HepG2 (cell line): Measurements from ENCODE around the gene EEFSEC. TPM values are rescaled to one million over a fixed set of nuclear protein-coding genes. Genes with fewer than 3 reads are reported as not detected.

ENCODE experiments used
- DRAP1 ChIP-seq: IDR thresholded peaks from 2 replicates; pipeline ENCODE4 v1.6.1; 2016; ENCODE audit warnings: missing genetic modification reagents, missing compliant biosample characterization
- HMGXB3 ChIP-seq: sonication (generic); formaldehyde crosslinking; IDR thresholded peaks from 2 replicates; pipeline ENCODE4 v1.4.0; 2020; ENCODE audit warnings: missing genetic modification reagents, borderline replicate concordance
- HNF4G ChIP-seq, 2 experiments: sonication (generic) in 1 of 2; formaldehyde crosslinking in 1 of 2; IDR thresholded peaks; 2 replicates each; pipeline versions ENCODE4 v1.4.0 to v1.6.1; 2011 to 2020; ENCODE audit warnings: borderline replicate concordance in 2 of 2, low read depth in 2 of 2, mild to moderate bottlenecking in 2 of 2, low read length in 1 of 2, missing genetic modification reagents in 1 of 2, moderate library complexity in 1 of 2
- MEF2D ChIP-seq: sonication (generic); formaldehyde crosslinking; IDR thresholded peaks from 2 replicates; pipeline ENCODE4 v1.5.1; 2020; ENCODE audit warnings: mild to moderate bottlenecking, missing genetic modification reagents
- MEIS2 ChIP-seq: sonication (generic); formaldehyde crosslinking; IDR thresholded peaks from 2 replicates; pipeline ENCODE4 v1.9.0; 2021; ENCODE audit warnings: mild to moderate bottlenecking, missing genetic modification reagents
- NR2F6 ChIP-seq, 2 experiments: IDR thresholded peaks; 2 replicates each; pipeline ENCODE4 v1.6.1; 2016; ENCODE audit warnings: antibody characterized with exemption in 1 of 2, mild to moderate bottlenecking in 1 of 2
- PPARG ChIP-seq: conservative IDR thresholded peaks from 2 replicates; pipeline ENCODE4 v1.6.1; 2016; ENCODE audit warnings: missing biosample characterization, missing genetic modification reagents
- TARDBP ChIP-seq: sonication (generic); formaldehyde crosslinking; IDR thresholded peaks from 2 replicates; pipeline ENCODE4 v1.8.0; 2022; ENCODE audit warnings: mild to moderate bottlenecking, missing genetic modification reagents
- ZBTB3 ChIP-seq: sonication (generic); formaldehyde crosslinking; IDR thresholded peaks from 2 replicates; pipeline ENCODE4 v1.4.0; 2020; ENCODE audit warnings: low read depth, mild to moderate bottlenecking, moderate library complexity, missing genetic modification reagents, borderline replicate concordance
- ZHX1 ChIP-seq: sonication (generic); formaldehyde crosslinking; IDR thresholded peaks from 2 replicates; pipeline ENCODE4 v1.8.1; 2022; ENCODE audit warnings: low read depth, mild to moderate bottlenecking, missing genetic modification reagents
- ZNF549 ChIP-seq: sonication (generic); formaldehyde crosslinking; IDR thresholded peaks from 2 replicates; pipeline ENCODE4 v1.5.0; 2020; ENCODE audit warnings: missing genetic modification reagents
- ZNF687 ChIP-seq: sonication (generic); formaldehyde crosslinking; IDR thresholded peaks from 2 replicates; pipeline ENCODE4 v1.5.1; 2020; ENCODE audit warnings: mild to moderate bottlenecking, missing genetic modification reagents, moderate library complexity
- polyA plus RNA-seq, 8 experiments: library from polyadenylated mRNA; depleted of rRNA in 3 of 8; stranded (reverse) in 7 of 8; unstranded in 1 of 8; fragments of >200 nt; fragmentation: Illumina TruSeq in 4 of 8; extraction: Trizol in 4 of 8; gene quantifications; 2 replicates each; pipeline versions ENCODE4 v1.2.1 to v1.2.3, GENCODE V29; 2011 to 2016; ENCODE audit warnings: low read depth in 4 of 8, missing spikeins in 1 of 8, mixed read lengths in 1 of 8; ENCODE audit not compliant: insufficient read depth in 1 of 8
- total RNA-seq, 5 experiments: library from RNA; depleted of rRNA; stranded (reverse); fragments of >200 nt; fragmentation: Illumina TruSeq; extraction: Trizol; gene quantifications; 2 replicates each; pipeline ENCODE4 v1.2.3, GENCODE V29; 2016; ENCODE audit warnings: low read depth in 1 of 5
- TF ChIP-seq, protein P1 (sequence below): sonication (generic); formaldehyde crosslinking; IDR thresholded peaks from 2 replicates; pipeline ENCODE4 v1.4.0; 2020; ENCODE audit warnings: missing genetic modification reagents

EEFSEC gene
- total and polyA plus RNA-seq, 2 of the 13 experiments (the other 11 are each of a cell fraction or from before 2014, with no cell fraction given) = 6.4 to 24.2 TPM

- TF ChIP-seq HMGXB3 (CRISPR knock-in tag) (peak; percentile 73; the same call in 1 of the 2 replicates), NR2F6 (IDR thresholded peaks at IDR 0.05) (no peak), NR2F6 (CRISPR knock-in tag; IDR thresholded peaks at IDR 0.05) (peak; percentile 38; the same call in 1 of the 2 replicates), ZHX1 (CRISPR knock-in tag) (no peak), ZBTB3 (CRISPR knock-in tag) (no peak), TARDBP (CRISPR knock-in tag) (0 out of 2 replicates have a peak, but pooled peaks have one; percentile 16), ZNF687 (CRISPR knock-in tag) (peak; percentile 61), DRAP1 (CRISPR knock-in tag) (0 out of 2 replicates have a peak, but pooled peaks have one; percentile 29), HNF4G (IDR thresholded peaks at IDR 0.05; ENCODE audit: borderline replicate concordance, low read depth, low read length) (peak; percentile 39; the same call in 1 of the 2 replicates), HNF4G (CRISPR knock-in tag; IDR thresholded peaks at IDR 0.05; ENCODE audit: borderline replicate concordance, low read depth) (no peak), ZNF549 (CRISPR knock-in tag) (peak; percentile 70; the same call in 1 of the 2 replicates), PPARG (no peak), MEF2D (0 out of 2 replicates have a peak, but pooled peaks have one; percentile 22), MEIS2 (CRISPR knock-in tag) (no peak)
- TF ChIP-seq, protein P1, sequence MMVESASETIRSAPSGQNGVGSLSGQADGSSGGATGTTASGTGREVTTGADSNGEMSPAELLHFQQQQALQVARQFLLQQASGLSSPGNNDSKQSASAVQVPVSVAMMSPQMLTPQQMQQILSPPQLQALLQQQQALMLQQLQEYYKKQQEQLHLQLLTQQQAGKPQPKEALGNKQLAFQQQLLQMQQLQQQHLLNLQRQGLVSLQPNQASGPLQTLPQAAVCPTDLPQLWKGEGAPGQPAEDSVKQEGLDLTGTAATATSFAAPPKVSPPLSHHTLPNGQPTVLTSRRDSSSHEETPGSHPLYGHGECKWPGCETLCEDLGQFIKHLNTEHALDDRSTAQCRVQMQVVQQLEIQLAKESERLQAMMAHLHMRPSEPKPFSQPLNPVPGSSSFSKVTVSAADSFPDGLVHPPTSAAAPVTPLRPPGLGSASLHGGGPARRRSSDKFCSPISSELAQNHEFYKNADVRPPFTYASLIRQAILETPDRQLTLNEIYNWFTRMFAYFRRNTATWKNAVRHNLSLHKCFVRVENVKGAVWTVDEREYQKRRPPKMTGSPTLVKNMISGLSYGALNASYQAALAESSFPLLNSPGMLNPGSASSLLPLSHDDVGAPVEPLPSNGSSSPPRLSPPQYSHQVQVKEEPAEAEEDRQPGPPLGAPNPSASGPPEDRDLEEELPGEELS (CRISPR knock-in tag) = 0 out of 2 replicates have a peak, but pooled peaks have one; percentile 21
Observed at GRCh38 chr3:128324911-128325592, 171.8 kb downstream of the EEFSEC start (continued).
